Choroid plexus epithelial cell (primary cell): Measurements from ENCODE around the gene PXYLP1.

Source experiments
- DNase-seq: peaks from one replicate; pipeline ENCODE4 v3.0.0-alpha.2; 2010; ENCODE audit warnings: low read depth
- H3K4me3 ChIP-seq: 2 replicates; pipeline ENCODE4 v1.5.1; 2011; ENCODE audit warnings: low read depth, mild to moderate bottlenecking, control low read depth, low read length, moderate library complexity
- CTCF ChIP-seq: conservative IDR thresholded peaks from 2 replicates; pipeline ENCODE4 v1.5.1; 2011; ENCODE audit warnings: low read depth, mild to moderate bottlenecking, control low read depth, inconsistent platforms, low read length, moderate library complexity

PXYLP1 gene

GRCh38 chr3:141331377-141332318 is 100.0 kb downstream of the PXYLP1 start:
- no peak overlapping the region for H3K4me3 ChIP-seq
- peak; percentile 94 for DNase-seq
- no peak for TF ChIP-seq CTCF

GRCh38 chr3:141332416-141332815 is 100.8 kb downstream of the PXYLP1 start:
- H3K4me3 ChIP-seq = no peak overlapping the region

GRCh38 chr3:141333836-141334626 is 102.4 kb downstream of the PXYLP1 start:
- TF ChIP-seq CTCF = no peak
- no peak overlapping the region for H3K4me3 ChIP-seq
- DNase-seq = peak; percentile 54

More at GRCh38 chr3:141332416-141332815, 100.8 kb downstream of the PXYLP1 start:
- no peak for TF ChIP-seq CTCF
- DNase-seq = no peak

DNA sequence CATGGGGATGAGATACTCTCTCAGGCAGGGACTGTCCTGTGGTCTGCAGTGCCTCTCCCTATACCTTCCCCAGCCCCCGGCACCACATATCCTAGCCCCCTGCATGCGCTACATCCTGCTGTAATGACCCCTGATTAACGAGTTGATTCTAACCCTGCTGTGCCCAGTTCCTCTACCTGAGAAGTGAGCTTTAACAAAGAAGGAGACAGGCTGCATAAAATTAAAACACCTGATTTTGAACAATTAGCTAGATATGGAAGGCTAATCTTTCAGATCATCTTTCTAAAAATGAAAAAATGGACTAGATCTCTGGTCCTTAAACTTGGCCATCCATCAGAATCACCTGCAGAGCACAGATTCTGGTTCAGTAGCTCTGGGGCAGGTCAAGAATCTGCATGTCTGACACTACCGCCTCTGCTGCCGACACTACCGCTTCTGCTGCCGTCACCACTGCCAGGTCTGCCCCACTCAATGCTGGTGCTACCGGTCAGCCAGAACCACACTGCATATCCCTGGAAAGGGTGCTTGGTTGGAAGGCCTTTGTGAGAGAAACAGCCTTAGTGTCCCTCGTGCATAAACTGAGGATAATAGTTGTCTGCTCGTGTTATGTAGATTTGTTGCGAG is 103.1 kb downstream of the PXYLP1 start:
- no peak for TF ChIP-seq CTCF
- no peak overlapping the region for H3K4me3 ChIP-seq

DNA sequence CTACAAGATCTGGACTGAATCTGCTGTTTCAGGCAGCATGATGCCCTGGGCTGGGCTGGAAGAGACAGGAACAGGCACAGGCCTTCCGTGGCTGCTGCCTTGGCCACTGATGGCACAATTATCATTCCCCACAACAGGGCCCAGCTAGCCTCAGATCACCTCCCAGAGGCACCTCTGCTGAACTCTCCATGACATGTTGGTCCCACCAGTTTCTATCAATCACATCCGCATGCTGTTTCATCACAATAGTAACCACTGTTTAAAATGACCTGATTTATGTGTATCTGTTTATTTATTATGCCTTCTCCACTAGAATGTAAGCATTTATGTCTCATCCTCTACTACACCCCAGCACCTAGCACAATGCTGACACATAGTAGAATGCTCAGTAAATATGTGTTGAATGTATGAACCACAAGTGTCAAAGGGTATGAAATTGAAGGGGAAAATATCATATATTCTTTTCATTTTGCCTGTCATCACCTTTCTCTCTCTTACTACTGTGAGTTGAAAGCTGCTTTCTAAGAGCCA is 104.0 kb downstream of the PXYLP1 start:
- no peak for TF ChIP-seq CTCF
- peak; percentile 86 for DNase-seq
- H3K4me3 ChIP-seq = no peak overlapping the region

More for the DNA sequence above, 103.1 kb downstream of the PXYLP1 start:
- no peak for DNase-seq

DNA sequence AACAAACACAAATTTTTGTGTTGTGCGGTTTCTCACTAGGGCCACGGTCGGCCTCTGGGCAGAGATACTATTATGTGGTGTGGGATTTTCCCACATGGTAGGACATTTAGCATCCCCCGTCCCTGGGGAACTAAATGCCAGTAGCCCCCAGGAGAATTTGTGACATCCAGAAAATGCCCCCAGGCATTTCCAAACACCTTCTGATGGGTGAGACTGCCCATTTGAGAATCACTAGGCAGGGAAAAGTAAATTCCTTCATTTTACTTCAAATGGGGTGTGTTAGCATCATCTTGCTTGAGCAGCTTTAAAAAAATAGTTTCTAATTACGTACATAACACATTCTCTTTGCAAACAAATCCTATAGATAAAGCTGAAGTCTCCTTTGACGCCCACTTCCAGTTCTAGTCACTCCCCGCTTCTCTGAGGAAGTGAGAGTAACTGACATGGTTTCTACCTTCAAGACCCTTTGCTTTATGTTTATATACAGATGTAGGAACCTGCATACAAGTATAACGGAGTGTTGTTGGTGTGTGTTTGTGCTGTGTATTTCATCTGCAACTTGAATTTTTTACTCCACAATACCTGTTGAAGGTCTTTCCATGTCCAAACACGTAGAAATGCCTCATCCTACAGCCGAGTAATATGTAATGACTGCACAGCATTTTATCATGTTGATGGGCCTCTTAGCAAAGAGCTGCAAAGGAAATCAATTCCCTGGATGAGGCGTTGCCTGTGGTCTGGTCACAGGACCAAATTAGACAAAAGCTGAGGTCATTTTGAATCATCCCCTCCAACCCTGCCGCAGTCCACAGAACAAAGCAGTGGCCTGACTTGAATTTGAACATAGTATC is 105.3 kb downstream of the PXYLP1 start:
- TF ChIP-seq CTCF = no peak
- no peak overlapping the region for H3K4me3 ChIP-seq
- peak; percentile 58 for DNase-seq
